Stomach (tissue), 9 donors: ENCODE data around the gene SLC5A10. TPM values are rescaled to one million over a fixed set of nuclear protein-coding genes. Genes with fewer than 3 reads are reported as not detected.

Source experiments
- DNase-seq, 2 donors: peaks; one replicate each; pipeline versions ENCODE4 v3.0.0 to v3.0.0-alpha.2; 2013 to 2019
- H3K27ac ChIP-seq, 5 donors: fragments of 200-600 bp in 4 of 5; sonication (generic) in 4 of 5; one replicate each; pipeline ENCODE4 v1.5.1; 2013 to 2019; ENCODE audit warnings: mild to moderate bottlenecking in 1 of 5, moderate library complexity in 1 of 5
- H3K27me3 ChIP-seq, 3 donors: fragments of 200-600 bp; sonication (generic); one replicate each; pipeline ENCODE4 v1.5.1; 2017 to 2019; ENCODE audit warnings: mixed run types in 1 of 3
- H3K36me3 ChIP-seq, 4 donors: fragments of 200-600 bp; sonication (generic); 1 replicate in 3 of 4; 2 replicates in 1 of 4; pipeline ENCODE4 v1.5.1; 2016 to 2019
- H3K4me1 ChIP-seq, 4 donors: fragments of 200-600 bp; sonication (generic); one replicate each; pipeline ENCODE4 v1.5.1; 2016 to 2019
- H3K4me3 ChIP-seq, 4 donors: fragments of 200-600 bp; sonication (generic) in 3 of 4; one replicate each; pipeline ENCODE4 v1.5.1; 2016 to 2019; ENCODE audit warnings: mild to moderate bottlenecking in 1 of 4
- H3K9me3 ChIP-seq, 4 donors: fragments of 200-600 bp; sonication (generic); one replicate each; pipeline ENCODE4 v1.5.1; 2016 to 2019
- CTCF ChIP-seq, 7 experiments: fragments of 450-650 bp in 4 of 7; fragments of 200-600 bp in 3 of 7; sonication (generic) in 3 of 7; IDR thresholded peaks; one replicate each; pipeline ENCODE4 v1.5.1; 2016 to 2019; ENCODE audit warnings: antibody characterized with exemption in 7 of 7, control low read depth in 2 of 7, mild to moderate bottlenecking in 1 of 7
- EP300 ChIP-seq: sonication (generic); formaldehyde crosslinking; IDR thresholded peaks from one replicate; pipeline ENCODE4 v1.6.1; 2017; ENCODE audit warnings: antibody characterized with exemption
- POLR2A ChIP-seq, 4 donors: fragments of 450-650 bp; IDR thresholded peaks; one replicate each; pipeline ENCODE4 v1.6.1; 2016; ENCODE audit warnings: antibody characterized with exemption in 4 of 4, control low read depth in 2 of 4, mild to moderate bottlenecking in 1 of 4, moderate library complexity in 1 of 4
- POLR2AphosphoS5 ChIP-seq, 3 donors: sonication (generic); formaldehyde crosslinking; IDR thresholded peaks; one replicate each; pipeline ENCODE4 v1.6.1; 2016; ENCODE audit warnings: antibody characterized with exemption in 3 of 3
- WGBS, 5 donors: extraction: QIAGEN DNeasy Blood & Tissue Kit in 3 of 5; methylation state at CpG; one replicate each; pipeline versions ENCODE4 v1.1.5 to v1.1.7; 2013 to 2018; 5-methylcytosine and 5-hydroxymethylcytosine counted together
- intact Hi-C: fragments of 100-400 bp; cut with DNase I; formaldehyde crosslinking; loops from one replicate; pipeline ENCODE4 v1.15.1; 2023; ENCODE audit warnings: low total_unique reads
- polyA plus RNA-seq, 3 donors: library from polyadenylated mRNA; stranded (reverse); fragments of 200-250 nt; gene quantifications; one replicate each; pipeline ENCODE4 v1.2.3, GENCODE V29; 2013
- total RNA-seq, 5 donors: library from RNA; depleted of rRNA; stranded (reverse); fragments of >200 nt; gene quantifications; one replicate each; pipeline versions ENCODE4 v1.1.0 to v1.2.3, GENCODE V29; 2014 to 2016
- donor health status: healthy with polysubstance abuse.
- donor health status: Bipolar disorder and iron deficiency.
- donor health status: healthy.

SLC5A10 gene
- total and polyA plus RNA-seq, 8 donors = 0.06 to 0.46 (median 0.13) TPM; not detected in 5

- no peak overlapping the region for H3K27ac ChIP-seq
Measured at GRCh38 chr17:19012171-19013080, 60.5 kb downstream of the SLC5A10 start.

GRCh38 chr17:19013226-19013625 is 61.3 kb downstream of the SLC5A10 start:
- Histone ChIP-seq H3K27ac (no peak overlapping the region), H3K4me3 (no peak overlapping the region), H3K27me3 (no peaks in the 10 kb centered on the region), H3K9me3 (no peaks in the 10 kb centered on the region), H3K36me3 (no peaks in the 10 kb centered on the region), H3K4me1 (peaks cover 0 to 20% (median 0%) of the 10 kb centered on the region in 4 donors)
- intact Hi-C loops = no loop called here
- 94 to 99% (median 97%) methylated on average over 12 of the region's 12 CpGs for WGBS, 5 donors
- no peak for TF ChIP-seq CTCF (IDR thresholded peaks at IDR 0.05)
- TF ChIP-seq EP300 = no peak
- TF ChIP-seq POLR2AphosphoS5 (IDR thresholded peaks at IDR 0.05) = no peak
- TF ChIP-seq POLR2A (IDR thresholded peaks at IDR 0.05) = no peak
- no peak for DNase-seq

More at GRCh38 chr17:19012171-19013080, 60.5 kb downstream of the SLC5A10 start:
- H3K36me3 ChIP-seq = no peaks in the 10 kb centered on the region
- WGBS, 5 donors = 92 to 99% (median 94%) methylated on average over 15 to 22 of the region's 22 CpGs
- H3K27me3 ChIP-seq = no peaks in the 10 kb centered on the region
- intact Hi-C loops = no loop called here
- no peak for DNase-seq
- peaks cover 0 to 14% (median 0%) of the 10 kb centered on the region in 4 donors for H3K4me1 ChIP-seq
- H3K9me3 ChIP-seq = no peaks in the 10 kb centered on the region
- no peak for TF ChIP-seq EP300
- TF ChIP-seq POLR2A (IDR thresholded peaks at IDR 0.05) = no peak
- no peak for TF ChIP-seq CTCF (IDR thresholded peaks at IDR 0.05)
- no peak for TF ChIP-seq POLR2AphosphoS5 (IDR thresholded peaks at IDR 0.05)
- H3K4me3 ChIP-seq = no peak overlapping the region

- 84 to 95% (median 92%) methylated on average over 9 to 11 of the region's 11 CpGs for WGBS, 5 donors
- TF ChIP-seq POLR2AphosphoS5 (IDR thresholded peaks at IDR 0.05) (no peak), CTCF (IDR thresholded peaks at IDR 0.05) (no peak), POLR2A (IDR thresholded peaks at IDR 0.05) (no peak), EP300 (no peak)
- H3K36me3 ChIP-seq = no peaks in the 10 kb centered on the region
- no peak overlapping the region for H3K4me3 ChIP-seq
- intact Hi-C loops = no loop called here
- H3K9me3 ChIP-seq = no peaks in the 10 kb centered on the region
- H3K27me3 ChIP-seq = no peaks in the 10 kb centered on the region
- no peak for DNase-seq
- no peak overlapping the region for H3K27ac ChIP-seq
- peaks cover 0 to 20% (median 0%) of the 10 kb centered on the region in 4 donors for H3K4me1 ChIP-seq
Measured at GRCh38 chr17:19013806-19014627, 62.1 kb downstream of the SLC5A10 start.

GRCh38 chr17:19014628-19015215 is 62.8 kb downstream of the SLC5A10 start:
- Histone ChIP-seq H3K36me3 (no peaks in the 10 kb centered on the region), H3K27ac (no peak overlapping the region), H3K27me3 (no peaks in the 10 kb centered on the region), H3K4me3 (no peak overlapping the region), H3K9me3 (no peaks in the 10 kb centered on the region), H3K4me1 (peaks cover 0 to 20% (median 0%) of the 10 kb centered on the region in 4 donors)
- WGBS, 5 donors = 74 to 87% (median 82%) methylated on average over 22 to 29 of the region's 29 CpGs
- no peak for DNase-seq
- intact Hi-C loops = no loop called here
- TF ChIP-seq CTCF (IDR thresholded peaks at IDR 0.05) (no peak), POLR2A (IDR thresholded peaks at IDR 0.05) (no peak), EP300 (no peak), POLR2AphosphoS5 (IDR thresholded peaks at IDR 0.05) (no peak)
